Fibroblast of villous mesenchyme (primary cell): ENCODE data around the gene SLMAP. TPM values are rescaled to one million over a fixed set of nuclear protein-coding genes. Genes with fewer than 3 reads are reported as not detected.

ENCODE experiments used
- DNase-seq: peaks from one replicate; pipeline ENCODE4 v3.0.0-alpha.2; 2010; ENCODE audit warnings: low read depth
- H3K4me3 ChIP-seq: 2 replicates; pipeline ENCODE4 v1.5.1; 2011; ENCODE audit warnings: low read depth, mild to moderate bottlenecking, low read length
- CTCF ChIP-seq: IDR thresholded peaks from 2 replicates; pipeline ENCODE4 v1.5.1; 2012; ENCODE audit warnings: low read depth, mild to moderate bottlenecking, low read length; ENCODE audit not compliant: insufficient read depth
- total RNA-seq: library from RNA; depleted of rRNA; stranded (reverse); fragments of >200 nt; gene quantifications from 2 replicates; pipeline ENCODE4 v1.2.3, GENCODE V29; 2012

The SLMAP gene
- total RNA-seq, 1 donor = 77.3 TPM

- DNase-seq = no peak
- TF ChIP-seq CTCF = no peak
These were observed 53.9 kb downstream of the SLMAP start for GRCh38 chr3:57810048-57810447.

DNA sequence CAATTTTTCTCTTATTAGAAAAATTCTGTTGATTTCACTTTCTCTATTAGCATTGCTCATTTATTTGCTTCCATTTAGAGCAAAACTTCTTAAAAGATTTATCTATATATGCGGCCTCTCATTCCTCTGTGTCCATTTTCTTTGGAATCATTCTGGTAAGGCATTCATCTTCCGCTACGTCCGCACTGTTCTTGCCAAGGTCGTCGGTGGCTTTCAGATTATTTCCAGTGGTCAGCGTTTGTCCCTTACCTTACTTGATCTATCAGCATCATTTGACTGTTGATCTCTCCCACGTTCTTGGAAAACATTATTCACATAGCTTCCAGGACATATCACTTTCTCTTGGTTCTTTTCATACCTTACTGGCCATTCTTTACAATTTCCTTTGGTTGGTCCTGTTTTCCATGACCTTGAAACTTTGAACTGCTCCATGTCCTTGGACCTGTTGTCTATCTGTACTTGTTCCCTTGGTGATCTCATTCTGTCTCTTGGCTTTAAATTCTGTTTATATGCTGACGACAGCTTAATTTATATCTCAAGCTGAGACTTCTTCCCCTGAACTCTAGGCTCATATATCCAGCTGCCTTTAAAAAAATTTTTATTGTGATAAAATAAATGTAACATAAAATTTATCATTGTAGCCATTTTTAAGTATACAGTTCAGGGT lies 54.5 kb downstream of the SLMAP start:
- DNase-seq = no peak
- no peak for TF ChIP-seq CTCF

More at GRCh38 chr3:57810048-57810447, 53.9 kb downstream of the SLMAP start:
- no peak overlapping the region for H3K4me3 ChIP-seq

DNA sequence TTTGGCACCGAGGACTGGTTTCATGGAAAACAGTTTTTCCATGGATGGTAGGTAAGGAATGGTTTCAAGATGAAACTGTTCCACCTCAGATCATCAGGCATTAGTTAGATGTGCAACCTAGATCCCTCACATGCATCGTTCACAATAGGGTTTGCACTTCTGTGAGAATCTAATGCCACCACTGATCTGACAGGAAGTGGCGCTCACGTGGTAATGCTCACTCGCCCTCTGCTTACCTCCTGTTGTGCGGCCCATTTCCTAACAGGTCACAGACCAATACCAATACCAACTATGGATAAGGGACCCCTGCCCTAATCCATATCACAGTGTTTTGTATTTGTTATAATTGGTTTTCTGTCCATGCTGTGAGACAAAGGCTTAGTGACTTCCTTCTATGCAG lies 58.9 kb downstream of the SLMAP start:
- no peak overlapping the region for H3K4me3 ChIP-seq
- no peak for DNase-seq
- no peak for TF ChIP-seq CTCF

More for the DNA sequence above, 54.5 kb downstream of the SLMAP start:
- no peak overlapping the region for H3K4me3 ChIP-seq

GRCh38 chr3:57816471-57817095 lies 60.5 kb downstream of the SLMAP start:
- no peak overlapping the region for H3K4me3 ChIP-seq
- no peak for TF ChIP-seq CTCF
- DNase-seq = no peak

DNA sequence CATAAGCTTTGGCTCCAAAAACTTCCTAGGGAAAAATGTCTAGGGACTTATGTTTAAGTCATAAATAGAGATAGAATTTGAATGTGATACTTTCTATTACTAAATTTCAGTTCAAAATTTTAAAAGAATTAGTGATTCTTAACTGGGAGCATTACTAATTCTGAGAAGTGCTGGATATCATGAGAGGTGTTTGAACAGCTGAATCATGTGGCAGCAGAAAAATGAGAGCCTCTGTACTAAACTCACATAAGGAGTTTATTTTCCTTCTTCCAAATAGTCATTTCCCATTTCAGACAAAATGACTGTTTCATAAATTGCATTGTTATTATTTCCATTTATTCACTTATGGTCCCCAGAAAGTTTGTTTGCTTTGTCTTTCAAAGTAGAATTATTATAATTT lies 62.7 kb downstream of the SLMAP start:
- no peak for TF ChIP-seq CTCF
- H3K4me3 ChIP-seq = no peak overlapping the region
- DNase-seq = no peak

DNA sequence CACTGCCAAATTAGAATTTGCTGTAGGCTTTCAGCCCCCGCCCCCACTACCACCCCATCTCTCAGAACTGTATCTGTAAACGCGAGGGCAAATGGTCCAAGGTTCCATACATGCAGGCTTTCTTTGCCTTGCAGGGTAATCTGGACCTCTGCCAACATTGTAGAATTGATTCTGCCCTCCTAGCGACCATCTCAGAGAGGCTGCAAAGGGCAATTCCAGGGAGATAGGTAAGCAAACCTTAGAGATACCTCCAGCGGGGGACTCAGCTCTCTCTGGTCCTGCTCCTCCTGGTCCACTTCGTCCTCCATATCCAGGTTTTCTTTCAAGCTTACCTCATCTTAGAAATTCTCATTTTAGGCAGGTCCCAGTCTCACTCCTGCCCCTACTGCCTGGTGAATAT lies 64.4 kb downstream of the SLMAP start:
- no peak for TF ChIP-seq CTCF
- DNase-seq = no peak

DNA sequence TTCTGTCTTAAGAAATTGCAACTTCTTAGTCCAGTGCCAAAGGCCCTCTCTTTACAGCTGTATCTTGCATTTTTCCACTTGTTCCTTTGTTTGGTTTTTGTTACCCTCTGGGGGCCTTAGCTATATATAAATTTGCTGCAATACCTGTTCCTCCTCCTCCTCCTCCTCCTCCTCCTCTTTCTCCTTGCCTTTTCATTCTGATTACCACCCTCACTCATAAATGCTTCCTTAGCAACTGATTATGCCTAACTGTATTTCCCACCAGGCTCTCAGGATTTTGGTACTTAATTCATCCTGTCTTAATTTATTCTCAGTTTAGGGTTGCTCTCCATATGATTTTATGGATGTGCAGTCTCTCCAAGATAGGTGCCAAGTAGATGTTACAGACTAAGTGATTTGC lies 65.7 kb downstream of the SLMAP start:
- DNase-seq = no peak
- TF ChIP-seq CTCF = no peak

More for the DNA sequence above, 64.4 kb downstream of the SLMAP start:
- no peak overlapping the region for H3K4me3 ChIP-seq

More for the DNA sequence above, 65.7 kb downstream of the SLMAP start:
- H3K4me3 ChIP-seq = no peak overlapping the region
